WTC11 (cell line): ENCODE data around the gene ATP2A1. TPM values are rescaled to one million over a fixed set of nuclear protein-coding genes. Genes with fewer than 3 reads are reported as not detected.
A peak's percentile ranks its signal among the peaks of the same experiment; 100 is the strongest.

ENCODE experiments used
- ATF1 ChIP-seq: sonication (generic); formaldehyde crosslinking; IDR thresholded peaks from 2 replicates; pipeline ENCODE4 v1.8.1; 2023; ENCODE audit warnings: mild to moderate bottlenecking, moderate library complexity, missing genetic modification reagents
- CREM ChIP-seq: sonication (generic); formaldehyde crosslinking; IDR thresholded peaks from 2 replicates; pipeline ENCODE4 v1.8.1; 2022; ENCODE audit warnings: mild to moderate bottlenecking, missing genetic modification reagents, moderate library complexity
- FOXJ3 ChIP-seq: sonication (generic); formaldehyde crosslinking; IDR thresholded peaks from 2 replicates; pipeline ENCODE4 v1.9.0; 2021; ENCODE audit warnings: missing genetic modification reagents, mild to moderate bottlenecking, borderline replicate concordance
- GABPB1 ChIP-seq: sonication (generic); formaldehyde crosslinking; IDR thresholded peaks from 2 replicates; pipeline ENCODE4 v1.8.1; 2023; ENCODE audit warnings: mild to moderate bottlenecking, missing genetic modification reagents
- JAZF1 ChIP-seq: fragments of 250-450 bp; sonication (Bioruptor Pico); IDR thresholded peaks from 2 replicates; pipeline ENCODE4 v1.9.0; 2021; ENCODE audit warnings: moderate library complexity, mild to moderate bottlenecking, inconsistent platforms
- JUN ChIP-seq: sonication (generic); formaldehyde crosslinking; IDR thresholded peaks from 2 replicates; pipeline ENCODE4 v1.8.0; 2023; ENCODE audit warnings: mild to moderate bottlenecking, missing genetic modification reagents
- NFYB ChIP-seq: sonication (generic); formaldehyde crosslinking; conservative IDR thresholded peaks from 2 replicates; pipeline ENCODE4 v1.8.0; 2022; ENCODE audit warnings: low read depth, missing genetic modification reagents
- TEAD1 ChIP-seq: sonication (generic); formaldehyde crosslinking; IDR thresholded peaks from 2 replicates; pipeline ENCODE4 v1.8.0; 2022; ENCODE audit warnings: mild to moderate bottlenecking, missing genetic modification reagents
- TEAD4 ChIP-seq: sonication (generic); formaldehyde crosslinking; IDR thresholded peaks from 2 replicates; pipeline ENCODE4 v1.8.0; 2022; ENCODE audit warnings: mild to moderate bottlenecking, missing genetic modification reagents
- ZBTB21 ChIP-seq: sonication (generic); formaldehyde crosslinking; IDR thresholded peaks from 2 replicates; pipeline ENCODE4 v1.8.1; 2023; ENCODE audit warnings: mild to moderate bottlenecking, missing genetic modification reagents, borderline replicate concordance
- ZNF219 ChIP-seq: sonication (generic); formaldehyde crosslinking; IDR thresholded peaks from 2 replicates; pipeline ENCODE4 v1.8.0; 2023; ENCODE audit warnings: missing genetic modification reagents, mild to moderate bottlenecking, borderline replicate concordance
- total RNA-seq: library from RNA; stranded (reverse); gene quantifications from 3 replicates; pipeline ENCODE4 v1.2.3, GENCODE V29; 2021
- TF ChIP-seq, protein P1 (sequence below): sonication (generic); formaldehyde crosslinking; IDR thresholded peaks from 2 replicates; pipeline ENCODE4 v1.8.1; 2023; ENCODE audit warnings: mild to moderate bottlenecking, missing genetic modification reagents
- TF ChIP-seq, protein P2 (sequence below): fragments of 250-450 bp; sonication (Bioruptor Pico); IDR thresholded peaks from 2 replicates; pipeline ENCODE4 v1.9.0; 2021; ENCODE audit warnings: mild to moderate bottlenecking
- TF ChIP-seq, protein P3 (sequence below): sonication (generic); formaldehyde crosslinking; IDR thresholded peaks from 2 replicates; pipeline ENCODE4 v1.8.0; 2023; ENCODE audit warnings: missing genetic modification reagents
- TF ChIP-seq, protein P4 (sequence below): sonication (generic); formaldehyde crosslinking; IDR thresholded peaks from 2 replicates; pipeline ENCODE4 v1.8.0; 2022; ENCODE audit warnings: mild to moderate bottlenecking, missing genetic modification reagents
- TF ChIP-seq, protein P5 (sequence below): sonication (generic); formaldehyde crosslinking; IDR thresholded peaks from 2 replicates; pipeline ENCODE4 v1.8.1; 2023; ENCODE audit warnings: mild to moderate bottlenecking, missing genetic modification reagents, borderline replicate concordance
- TF ChIP-seq, protein P6 (sequence below): sonication (generic); formaldehyde crosslinking; IDR thresholded peaks from 2 replicates; pipeline ENCODE4 v1.8.0; 2022; ENCODE audit warnings: mild to moderate bottlenecking, missing genetic modification reagents
- TF ChIP-seq, protein P7 (sequence below): sonication (generic); formaldehyde crosslinking; IDR thresholded peaks from 2 replicates; pipeline ENCODE4 v1.8.0; 2023; ENCODE audit warnings: mild to moderate bottlenecking, missing genetic modification reagents
- TF ChIP-seq, protein P8 (sequence below): sonication (generic); formaldehyde crosslinking; IDR thresholded peaks from 2 replicates; pipeline ENCODE4 v1.8.1; 2022; ENCODE audit warnings: mild to moderate bottlenecking, moderate library complexity, missing genetic modification reagents
- TF ChIP-seq, protein P9 (sequence below): fragments of 250-450 bp; sonication (Bioruptor Pico); IDR thresholded peaks from 2 replicates; pipeline ENCODE4 v2.1.2; 2022; ENCODE audit warnings: mild to moderate bottlenecking, moderate library complexity

ATP2A1 gene
- total RNA-seq, 1 experiment from 2014 or later, result 6.4 TPM

DNA sequence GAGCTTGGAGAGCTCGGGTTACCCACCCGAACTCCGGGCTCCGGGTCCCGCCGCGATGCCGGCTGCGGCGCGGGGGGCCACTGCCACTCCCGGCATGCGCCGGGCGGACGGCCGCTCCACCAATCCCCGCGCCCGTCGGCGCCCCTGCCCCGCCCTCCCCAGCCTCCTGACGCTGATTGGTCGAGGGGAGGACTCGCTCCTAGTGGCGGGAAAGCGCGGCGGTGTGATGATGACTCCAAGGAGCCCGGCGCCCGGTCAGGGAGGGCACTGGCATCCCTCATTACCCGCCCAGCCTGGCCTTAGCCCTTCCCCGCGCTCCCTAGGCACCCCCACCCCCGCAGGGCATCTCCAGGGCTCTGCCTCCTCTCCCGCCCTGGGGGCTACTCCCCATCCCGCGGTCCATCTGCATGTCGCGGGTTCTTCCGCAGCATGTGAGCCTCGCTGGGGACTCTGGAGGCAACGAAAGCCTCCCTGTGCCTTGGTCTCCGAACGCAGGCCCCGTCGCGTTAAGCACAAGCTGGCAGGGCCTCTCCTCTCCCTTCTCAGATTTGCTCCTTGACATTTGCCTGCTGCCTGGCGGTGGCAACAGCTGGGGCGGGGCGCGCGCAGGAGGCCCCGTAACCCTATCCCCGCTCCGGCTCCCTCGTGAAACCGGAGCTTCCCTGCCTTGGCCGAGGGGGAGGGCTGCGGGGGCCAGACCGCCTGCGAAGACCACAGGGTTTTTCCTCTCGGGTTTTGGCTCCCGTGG lies 1.7 kb downstream of the ATP2A1 start (continued):
- TF ChIP-seq, protein P1, sequence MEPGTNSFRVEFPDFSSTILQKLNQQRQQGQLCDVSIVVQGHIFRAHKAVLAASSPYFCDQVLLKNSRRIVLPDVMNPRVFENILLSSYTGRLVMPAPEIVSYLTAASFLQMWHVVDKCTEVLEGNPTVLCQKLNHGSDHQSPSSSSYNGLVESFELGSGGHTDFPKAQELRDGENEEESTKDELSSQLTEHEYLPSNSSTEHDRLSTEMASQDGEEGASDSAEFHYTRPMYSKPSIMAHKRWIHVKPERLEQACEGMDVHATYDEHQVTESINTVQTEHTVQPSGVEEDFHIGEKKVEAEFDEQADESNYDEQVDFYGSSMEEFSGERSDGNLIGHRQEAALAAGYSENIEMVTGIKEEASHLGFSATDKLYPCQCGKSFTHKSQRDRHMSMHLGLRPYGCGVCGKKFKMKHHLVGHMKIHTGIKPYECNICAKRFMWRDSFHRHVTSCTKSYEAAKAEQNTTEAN, result peak; percentile 16; the same call in 1 of the 2 replicates
- TF ChIP-seq JAZF1 (CRISPR knock-in tag), result no peak
- TF ChIP-seq, protein P2, sequence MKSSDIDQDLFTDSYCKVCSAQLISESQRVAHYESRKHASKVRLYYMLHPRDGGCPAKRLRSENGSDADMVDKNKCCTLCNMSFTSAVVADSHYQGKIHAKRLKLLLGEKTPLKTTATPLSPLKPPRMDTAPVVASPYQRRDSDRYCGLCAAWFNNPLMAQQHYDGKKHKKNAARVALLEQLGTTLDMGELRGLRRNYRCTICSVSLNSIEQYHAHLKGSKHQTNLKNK (CRISPR knock-in tag), result no peak
- peak; percentile 91; the same call in 1 of the 2 replicates for TF ChIP-seq ZNF219 (CRISPR knock-in tag)
- TF ChIP-seq, protein P3, sequence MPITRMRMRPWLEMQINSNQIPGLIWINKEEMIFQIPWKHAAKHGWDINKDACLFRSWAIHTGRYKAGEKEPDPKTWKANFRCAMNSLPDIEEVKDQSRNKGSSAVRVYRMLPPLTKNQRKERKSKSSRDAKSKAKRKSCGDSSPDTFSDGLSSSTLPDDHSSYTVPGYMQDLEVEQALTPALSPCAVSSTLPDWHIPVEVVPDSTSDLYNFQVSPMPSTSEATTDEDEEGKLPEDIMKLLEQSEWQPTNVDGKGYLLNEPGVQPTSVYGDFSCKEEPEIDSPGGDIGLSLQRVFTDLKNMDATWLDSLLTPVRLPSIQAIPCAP (CRISPR knock-in tag), result peak; percentile 85; the same call in 1 of the 2 replicates
- TF ChIP-seq, protein P4, sequence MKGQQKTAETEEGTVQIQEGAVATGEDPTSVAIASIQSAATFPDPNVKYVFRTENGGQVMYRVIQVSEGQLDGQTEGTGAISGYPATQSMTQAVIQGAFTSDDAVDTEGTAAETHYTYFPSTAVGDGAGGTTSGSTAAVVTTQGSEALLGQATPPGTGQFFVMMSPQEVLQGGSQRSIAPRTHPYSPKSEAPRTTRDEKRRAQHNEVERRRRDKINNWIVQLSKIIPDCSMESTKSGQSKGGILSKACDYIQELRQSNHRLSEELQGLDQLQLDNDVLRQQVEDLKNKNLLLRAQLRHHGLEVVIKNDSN (CRISPR knock-in tag), result peak; percentile 70
- peak; percentile 92 for TF ChIP-seq NFYB (CRISPR knock-in tag)
- TF ChIP-seq, protein P5, sequence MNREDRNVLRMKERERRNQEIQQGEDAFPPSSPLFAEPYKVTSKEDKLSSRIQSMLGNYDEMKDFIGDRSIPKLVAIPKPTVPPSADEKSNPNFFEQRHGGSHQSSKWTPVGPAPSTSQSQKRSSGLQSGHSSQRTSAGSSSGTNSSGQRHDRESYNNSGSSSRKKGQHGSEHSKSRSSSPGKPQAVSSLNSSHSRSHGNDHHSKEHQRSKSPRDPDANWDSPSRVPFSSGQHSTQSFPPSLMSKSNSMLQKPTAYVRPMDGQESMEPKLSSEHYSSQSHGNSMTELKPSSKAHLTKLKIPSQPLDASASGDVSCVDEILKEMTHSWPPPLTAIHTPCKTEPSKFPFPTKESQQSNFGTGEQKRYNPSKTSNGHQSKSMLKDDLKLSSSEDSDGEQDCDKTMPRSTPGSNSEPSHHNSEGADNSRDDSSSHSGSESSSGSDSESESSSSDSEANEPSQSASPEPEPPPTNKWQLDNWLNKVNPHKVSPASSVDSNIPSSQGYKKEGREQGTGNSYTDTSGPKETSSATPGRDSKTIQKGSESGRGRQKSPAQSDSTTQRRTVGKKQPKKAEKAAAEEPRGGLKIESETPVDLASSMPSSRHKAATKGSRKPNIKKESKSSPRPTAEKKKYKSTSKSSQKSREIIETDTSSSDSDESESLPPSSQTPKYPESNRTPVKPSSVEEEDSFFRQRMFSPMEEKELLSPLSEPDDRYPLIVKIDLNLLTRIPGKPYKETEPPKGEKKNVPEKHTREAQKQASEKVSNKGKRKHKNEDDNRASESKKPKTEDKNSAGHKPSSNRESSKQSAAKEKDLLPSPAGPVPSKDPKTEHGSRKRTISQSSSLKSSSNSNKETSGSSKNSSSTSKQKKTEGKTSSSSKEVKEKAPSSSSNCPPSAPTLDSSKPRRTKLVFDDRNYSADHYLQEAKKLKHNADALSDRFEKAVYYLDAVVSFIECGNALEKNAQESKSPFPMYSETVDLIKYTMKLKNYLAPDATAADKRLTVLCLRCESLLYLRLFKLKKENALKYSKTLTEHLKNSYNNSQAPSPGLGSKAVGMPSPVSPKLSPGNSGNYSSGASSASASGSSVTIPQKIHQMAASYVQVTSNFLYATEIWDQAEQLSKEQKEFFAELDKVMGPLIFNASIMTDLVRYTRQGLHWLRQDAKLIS (CRISPR knock-in tag), result 0 out of 2 replicates have a peak, but pooled peaks have one; percentile 24
- TF ChIP-seq, protein P6, sequence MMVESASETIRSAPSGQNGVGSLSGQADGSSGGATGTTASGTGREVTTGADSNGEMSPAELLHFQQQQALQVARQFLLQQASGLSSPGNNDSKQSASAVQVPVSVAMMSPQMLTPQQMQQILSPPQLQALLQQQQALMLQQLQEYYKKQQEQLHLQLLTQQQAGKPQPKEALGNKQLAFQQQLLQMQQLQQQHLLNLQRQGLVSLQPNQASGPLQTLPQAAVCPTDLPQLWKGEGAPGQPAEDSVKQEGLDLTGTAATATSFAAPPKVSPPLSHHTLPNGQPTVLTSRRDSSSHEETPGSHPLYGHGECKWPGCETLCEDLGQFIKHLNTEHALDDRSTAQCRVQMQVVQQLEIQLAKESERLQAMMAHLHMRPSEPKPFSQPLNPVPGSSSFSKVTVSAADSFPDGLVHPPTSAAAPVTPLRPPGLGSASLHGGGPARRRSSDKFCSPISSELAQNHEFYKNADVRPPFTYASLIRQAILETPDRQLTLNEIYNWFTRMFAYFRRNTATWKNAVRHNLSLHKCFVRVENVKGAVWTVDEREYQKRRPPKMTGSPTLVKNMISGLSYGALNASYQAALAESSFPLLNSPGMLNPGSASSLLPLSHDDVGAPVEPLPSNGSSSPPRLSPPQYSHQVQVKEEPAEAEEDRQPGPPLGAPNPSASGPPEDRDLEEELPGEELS, result peak; percentile 95
- TF ChIP-seq GABPB1 (CRISPR knock-in tag), result no peak
- TF ChIP-seq FOXJ3 (CRISPR knock-in tag), result peak; percentile 91
- peak; percentile 91 for TF ChIP-seq ZBTB21
- TF ChIP-seq TEAD4 (CRISPR knock-in tag), result peak; percentile 61
- peak; percentile 95 for TF ChIP-seq TEAD1 (CRISPR knock-in tag)
- TF ChIP-seq, protein P7, sequence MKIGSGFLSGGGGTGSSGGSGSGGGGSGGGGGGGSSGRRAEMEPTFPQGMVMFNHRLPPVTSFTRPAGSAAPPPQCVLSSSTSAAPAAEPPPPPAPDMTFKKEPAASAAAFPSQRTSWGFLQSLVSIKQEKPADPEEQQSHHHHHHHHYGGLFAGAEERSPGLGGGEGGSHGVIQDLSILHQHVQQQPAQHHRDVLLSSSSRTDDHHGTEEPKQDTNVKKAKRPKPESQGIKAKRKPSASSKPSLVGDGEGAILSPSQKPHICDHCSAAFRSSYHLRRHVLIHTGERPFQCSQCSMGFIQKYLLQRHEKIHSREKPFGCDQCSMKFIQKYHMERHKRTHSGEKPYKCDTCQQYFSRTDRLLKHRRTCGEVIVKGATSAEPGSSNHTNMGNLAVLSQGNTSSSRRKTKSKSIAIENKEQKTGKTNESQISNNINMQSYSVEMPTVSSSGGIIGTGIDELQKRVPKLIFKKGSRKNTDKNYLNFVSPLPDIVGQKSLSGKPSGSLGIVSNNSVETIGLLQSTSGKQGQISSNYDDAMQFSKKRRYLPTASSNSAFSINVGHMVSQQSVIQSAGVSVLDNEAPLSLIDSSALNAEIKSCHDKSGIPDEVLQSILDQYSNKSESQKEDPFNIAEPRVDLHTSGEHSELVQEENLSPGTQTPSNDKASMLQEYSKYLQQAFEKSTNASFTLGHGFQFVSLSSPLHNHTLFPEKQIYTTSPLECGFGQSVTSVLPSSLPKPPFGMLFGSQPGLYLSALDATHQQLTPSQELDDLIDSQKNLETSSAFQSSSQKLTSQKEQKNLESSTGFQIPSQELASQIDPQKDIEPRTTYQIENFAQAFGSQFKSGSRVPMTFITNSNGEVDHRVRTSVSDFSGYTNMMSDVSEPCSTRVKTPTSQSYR (CRISPR knock-in tag), result peak; percentile 20; the same call in 1 of the 2 replicates
- peak; percentile 82 for TF ChIP-seq CREM (CRISPR knock-in tag)
- TF ChIP-seq JUN, result peak; percentile 90
- TF ChIP-seq, protein P8, sequence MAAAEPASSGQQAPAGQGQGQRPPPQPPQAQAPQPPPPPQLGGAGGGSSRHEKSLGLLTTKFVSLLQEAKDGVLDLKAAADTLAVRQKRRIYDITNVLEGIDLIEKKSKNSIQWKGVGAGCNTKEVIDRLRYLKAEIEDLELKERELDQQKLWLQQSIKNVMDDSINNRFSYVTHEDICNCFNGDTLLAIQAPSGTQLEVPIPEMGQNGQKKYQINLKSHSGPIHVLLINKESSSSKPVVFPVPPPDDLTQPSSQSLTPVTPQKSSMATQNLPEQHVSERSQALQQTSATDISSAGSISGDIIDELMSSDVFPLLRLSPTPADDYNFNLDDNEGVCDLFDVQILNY (CRISPR knock-in tag), result peak; percentile 97
- TF ChIP-seq ATF1 (CRISPR knock-in tag), result 0 out of 2 replicates have a peak, but pooled peaks have one; percentile 59
- TF ChIP-seq, protein P9, sequence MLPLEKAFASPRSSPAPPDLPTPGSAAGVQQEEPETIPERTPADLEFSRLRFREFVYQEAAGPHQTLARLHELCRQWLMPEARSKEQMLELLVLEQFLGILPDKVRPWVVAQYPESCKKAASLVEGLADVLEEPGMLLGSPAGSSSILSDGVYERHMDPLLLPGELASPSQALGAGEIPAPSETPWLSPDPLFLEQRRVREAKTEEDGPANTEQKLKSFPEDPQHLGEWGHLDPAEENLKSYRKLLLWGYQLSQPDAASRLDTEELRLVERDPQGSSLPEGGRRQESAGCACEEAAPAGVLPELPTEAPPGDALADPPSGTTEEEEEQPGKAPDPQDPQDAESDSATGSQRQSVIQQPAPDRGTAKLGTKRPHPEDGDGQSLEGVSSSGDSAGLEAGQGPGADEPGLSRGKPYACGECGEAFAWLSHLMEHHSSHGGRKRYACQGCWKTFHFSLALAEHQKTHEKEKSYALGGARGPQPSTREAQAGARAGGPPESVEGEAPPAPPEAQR, result no peak
